ENCODE measurements around the gene CD207. TPM values are rescaled to one million over a fixed set of nuclear protein-coding genes. Genes with fewer than 3 reads are reported as not detected.
"Not testable (repeated sequence)": the region's sequence is repeated elsewhere in the genome, so short reads cannot be mapped to it uniquely, and the experiment has no call there.

Gene CD207
- total and polyA plus RNA-seq, 5 donors from 2014 or later, result not detected

GRCh38 chr2:70801607-70802263 lies 33.9 kb downstream of the CD207 start:
- Mint-ChIP-seq H3K36me3 (no peaks in the 10 kb centered on the region), H3K4me1 (no peaks in the 10 kb centered on the region), H3K27ac (no peak overlapping the region), H3K4me3 (no peak overlapping the region), H3K9me3 (peaks cover 0 to 4% (median 0%) of the 10 kb centered on the region in 7 donors), H3K27me3 (peaks cover 19% of the 10 kb centered on the region)
- DNase-seq (no peak), ATAC-seq (ENCODE audit: low read depth in 2 of 2) (no peak)
- H3K27ac ChIP-seq (ENCODE audit: insufficient read depth, low read length, poor library complexity, severe bottlenecking), result no peak overlapping the region
- H3K27me3 ChIP-seq (ENCODE audit: control insufficient read depth, insufficient read depth, low read length), result no peaks in the 10 kb centered on the region
- no peak overlapping the region for H3K4me3 ChIP-seq (ENCODE audit: low read depth, low read length)
- no peaks in the 10 kb centered on the region for H3K36me3 ChIP-seq (ENCODE audit: control insufficient read depth, insufficient read depth, low read length)
- no peaks in the 10 kb centered on the region for H3K4me1 ChIP-seq (ENCODE audit: control insufficient read depth, insufficient read depth, low read length, poor library complexity, severe bottlenecking)
- H3K9me3 ChIP-seq (ENCODE audit: control insufficient read depth in 2 of 2, low read length in 2 of 2), result no peaks in the 10 kb centered on the region

DNA sequence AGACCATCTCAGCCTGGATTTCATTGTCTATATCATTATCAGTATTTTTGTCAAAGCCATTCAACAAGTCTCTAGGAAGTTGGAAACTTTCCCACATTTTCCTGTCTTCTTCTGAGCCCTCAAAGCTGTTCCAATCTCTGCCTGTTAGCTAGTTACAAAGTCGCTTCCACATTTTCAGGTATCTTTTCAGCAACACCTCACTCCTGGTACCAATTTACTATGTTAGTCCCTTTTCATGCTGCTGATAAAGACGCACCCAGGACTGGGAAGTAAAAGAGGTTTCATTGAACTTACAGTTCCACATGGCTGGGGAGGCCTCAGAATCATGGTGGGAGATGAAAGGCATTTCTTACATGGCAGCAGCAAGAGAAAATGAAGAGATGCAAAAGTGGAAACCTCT lies 35.9 kb downstream of the CD207 start:
- Histone ChIP-seq H3K9me3 (ENCODE audit: control insufficient read depth in 2 of 2, low read length in 2 of 2) (no peaks in the 10 kb centered on the region), H3K27ac (ENCODE audit: insufficient read depth, low read length, poor library complexity, severe bottlenecking) (no peak overlapping the region), H3K36me3 (ENCODE audit: control insufficient read depth, insufficient read depth, low read length) (no peaks in the 10 kb centered on the region), H3K4me1 (ENCODE audit: control insufficient read depth, insufficient read depth, low read length, poor library complexity, severe bottlenecking) (no peaks in the 10 kb centered on the region), H3K27me3 (ENCODE audit: control insufficient read depth, insufficient read depth, low read length) (peaks cover 2% of the 10 kb centered on the region), H3K4me3 (ENCODE audit: low read depth, low read length) (no peak overlapping the region)
- Mint-ChIP-seq H3K4me3 (no peak overlapping the region), H3K9me3 (peaks cover 0 to 4% (median 0%) of the 10 kb centered on the region in 7 donors), H3K27me3 (peaks cover 23% of the 10 kb centered on the region), H3K36me3 (no peaks in the 10 kb centered on the region), H3K27ac (no peak overlapping the region), H3K4me1 (no peaks in the 10 kb centered on the region)
- ATAC-seq (ENCODE audit: low read depth in 2 of 2) (no peak), DNase-seq (no peak)

DNA sequence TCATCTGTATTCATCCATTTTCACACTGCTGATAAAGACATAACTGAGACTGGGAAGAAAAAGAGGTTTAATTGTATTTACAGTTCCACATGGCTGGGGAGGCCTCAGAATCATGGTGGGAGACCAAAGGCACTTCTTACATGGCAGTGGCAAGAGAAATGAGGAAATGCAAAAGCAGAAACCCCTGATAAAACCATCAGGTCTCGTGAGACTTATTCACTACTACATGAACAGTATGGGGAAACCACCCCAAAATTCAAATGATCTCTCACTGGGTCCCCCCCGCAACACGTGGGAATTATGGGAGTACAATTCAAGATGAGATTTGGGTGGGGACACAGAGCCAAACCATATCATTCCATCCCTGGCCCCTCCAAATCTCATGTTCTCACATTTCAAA lies 37.6 kb downstream of the CD207 start:
- peaks cover 29% of the 10 kb centered on the region for H3K27me3 Mint-ChIP-seq
- not testable (repeated sequence) for H3K4me1 Mint-ChIP-seq, H3K27ac Mint-ChIP-seq

GRCh38 chr2:70797506-70797905 lies 38.1 kb downstream of the CD207 start:
- Histone ChIP-seq H3K27ac (ENCODE audit: insufficient read depth, low read length, poor library complexity, severe bottlenecking) (no peak overlapping the region), H3K4me1 (ENCODE audit: control insufficient read depth, insufficient read depth, low read length, poor library complexity, severe bottlenecking) (no peaks in the 10 kb centered on the region), H3K36me3 (ENCODE audit: control insufficient read depth, insufficient read depth, low read length) (no peaks in the 10 kb centered on the region), H3K4me3 (ENCODE audit: low read depth, low read length) (no peak overlapping the region), H3K27me3 (ENCODE audit: control insufficient read depth, insufficient read depth, low read length) (peaks cover 11% of the 10 kb centered on the region), H3K9me3 (ENCODE audit: control insufficient read depth in 2 of 2, low read length in 2 of 2) (no peaks in the 10 kb centered on the region)
- Mint-ChIP-seq H3K27ac (no peak overlapping the region), H3K27me3 (peaks cover 33% of the 10 kb centered on the region), H3K36me3 (no peaks in the 10 kb centered on the region), H3K4me3 (no peak overlapping the region), H3K9me3 (peaks cover 0 to 4% (median 0%) of the 10 kb centered on the region in 7 donors), H3K4me1 (no peaks in the 10 kb centered on the region)
- ATAC-seq (ENCODE audit: low read depth in 2 of 2) (no peak), DNase-seq (no peak)

More for the DNA sequence above, 37.6 kb downstream of the CD207 start:
- not testable (repeated sequence) for H3K9me3 Mint-ChIP-seq; H3K36me3 ChIP-seq (ENCODE audit: control insufficient read depth, insufficient read depth, low read length); H3K27ac ChIP-seq (ENCODE audit: insufficient read depth, low read length, poor library complexity, severe bottlenecking); H3K36me3 Mint-ChIP-seq; H3K9me3 ChIP-seq (ENCODE audit: control insufficient read depth in 2 of 2, low read length in 2 of 2); H3K4me1 ChIP-seq (ENCODE audit: control insufficient read depth, insufficient read depth, low read length, poor library complexity, severe bottlenecking); H3K4me3 ChIP-seq (ENCODE audit: low read depth, low read length); H3K4me3 Mint-ChIP-seq; ATAC-seq (ENCODE audit: low read depth in 2 of 2); DNase-seq
- H3K27me3 ChIP-seq (ENCODE audit: control insufficient read depth, insufficient read depth, low read length), result peaks cover 11% of the 10 kb centered on the region

DNA sequence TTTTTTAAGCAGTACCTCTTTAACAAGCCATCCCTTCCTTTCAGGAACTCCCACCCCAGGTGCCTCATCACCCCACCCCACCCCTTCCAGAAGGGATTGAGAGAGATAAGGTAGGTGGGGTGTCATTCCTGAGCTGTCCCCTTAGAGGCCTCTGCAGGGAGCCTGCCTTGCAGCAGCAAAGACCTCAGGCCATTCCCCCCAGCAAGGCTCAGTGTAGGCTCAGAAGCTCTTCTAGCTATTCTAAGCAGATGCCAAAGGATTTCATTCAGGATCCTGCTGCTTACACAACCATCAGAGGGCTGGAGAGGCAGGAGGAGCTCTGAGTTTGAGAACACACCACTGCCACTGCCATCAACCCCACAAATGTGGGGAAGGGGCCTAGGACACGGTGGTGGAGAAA lies 39.4 kb downstream of the CD207 start:
- Mint-ChIP-seq H3K27me3 (peaks cover 41% of the 10 kb centered on the region), H3K27ac (no peak overlapping the region), H3K4me1 (peaks cover 0 to 5% (median 0%) of the 10 kb centered on the region in 4 donors), H3K9me3 (peaks cover 0 to 4% (median 0%) of the 10 kb centered on the region in 7 donors), H3K4me3 (no peak overlapping the region), H3K36me3 (no peaks in the 10 kb centered on the region)
- H3K27ac ChIP-seq (ENCODE audit: insufficient read depth, low read length, poor library complexity, severe bottlenecking), result no peak overlapping the region
- no peaks in the 10 kb centered on the region for H3K4me1 ChIP-seq (ENCODE audit: control insufficient read depth, insufficient read depth, low read length, poor library complexity, severe bottlenecking)
- no peak for DNase-seq
- ATAC-seq (ENCODE audit: low read depth in 2 of 2), result no peak
- H3K27me3 ChIP-seq (ENCODE audit: control insufficient read depth, insufficient read depth, low read length), result peaks cover 18% of the 10 kb centered on the region
- H3K9me3 ChIP-seq (ENCODE audit: control insufficient read depth in 2 of 2, low read length in 2 of 2), result no peaks in the 10 kb centered on the region
- no peaks in the 10 kb centered on the region for H3K36me3 ChIP-seq (ENCODE audit: control insufficient read depth, insufficient read depth, low read length)
- no peak overlapping the region for H3K4me3 ChIP-seq (ENCODE audit: low read depth, low read length)

DNA sequence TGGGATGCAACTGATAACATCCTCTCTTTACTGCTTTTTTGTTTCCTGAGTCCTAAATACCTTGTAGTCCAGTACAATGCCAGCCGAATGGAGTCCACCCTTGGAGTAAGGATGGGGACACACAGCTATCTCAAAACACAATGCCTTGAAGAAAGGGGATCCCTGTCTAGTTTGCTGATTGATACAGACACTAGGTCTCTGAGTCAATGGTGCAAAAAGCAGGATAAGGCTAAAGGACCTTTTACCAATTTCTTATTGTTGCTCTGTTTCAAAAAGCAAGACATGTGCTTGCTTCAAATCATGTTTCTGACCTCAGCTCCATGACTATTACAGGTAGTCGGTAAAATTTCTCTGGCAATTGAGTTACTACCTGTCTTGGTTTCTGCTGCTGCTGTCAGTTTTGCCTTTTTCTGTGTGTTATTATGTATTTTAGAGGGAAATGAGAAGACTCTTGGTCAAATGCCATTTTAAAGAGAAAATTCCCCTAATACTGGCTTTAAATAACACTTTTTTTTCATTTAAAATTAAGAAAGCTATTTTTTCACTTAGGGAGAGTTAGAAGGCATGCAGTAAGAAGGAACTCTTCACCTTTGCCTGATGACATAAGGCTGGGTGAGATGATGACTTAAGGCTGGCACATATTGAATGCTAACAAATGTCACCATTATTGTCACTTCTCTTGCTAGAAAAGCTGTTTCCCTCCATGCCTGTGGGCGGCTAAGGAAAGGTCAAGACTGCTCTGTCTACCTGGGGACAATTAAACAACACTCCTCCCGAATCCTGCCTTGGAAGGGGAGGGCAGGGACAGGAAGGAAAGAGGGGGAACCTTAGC lies 40.2 kb downstream of the CD207 start:
- Histone ChIP-seq H3K4me3 (ENCODE audit: low read depth, low read length) (no peak overlapping the region), H3K27ac (ENCODE audit: insufficient read depth, low read length, poor library complexity, severe bottlenecking) (no peak overlapping the region), H3K27me3 (ENCODE audit: control insufficient read depth, insufficient read depth, low read length) (peaks cover 20% of the 10 kb centered on the region), H3K36me3 (ENCODE audit: control insufficient read depth, insufficient read depth, low read length) (no peaks in the 10 kb centered on the region), H3K4me1 (ENCODE audit: control insufficient read depth, insufficient read depth, low read length, poor library complexity, severe bottlenecking) (peaks cover 1% of the 10 kb centered on the region), H3K9me3 (ENCODE audit: control insufficient read depth in 2 of 2, low read length in 2 of 2) (no peaks in the 10 kb centered on the region)
- DNase-seq, result no peak
- H3K27me3 Mint-ChIP-seq, result peaks cover 41% of the 10 kb centered on the region
- H3K27ac Mint-ChIP-seq, result no peak overlapping the region
- no peak for ATAC-seq (ENCODE audit: low read depth in 2 of 2)
- H3K9me3 Mint-ChIP-seq, result peaks cover 0 to 4% (median 0%) of the 10 kb centered on the region in 7 donors
- no peak overlapping the region for H3K4me3 Mint-ChIP-seq
- peaks cover 0 to 9% (median 3%) of the 10 kb centered on the region in 4 donors for H3K4me1 Mint-ChIP-seq
- H3K36me3 Mint-ChIP-seq, result no peaks in the 10 kb centered on the region

DNA sequence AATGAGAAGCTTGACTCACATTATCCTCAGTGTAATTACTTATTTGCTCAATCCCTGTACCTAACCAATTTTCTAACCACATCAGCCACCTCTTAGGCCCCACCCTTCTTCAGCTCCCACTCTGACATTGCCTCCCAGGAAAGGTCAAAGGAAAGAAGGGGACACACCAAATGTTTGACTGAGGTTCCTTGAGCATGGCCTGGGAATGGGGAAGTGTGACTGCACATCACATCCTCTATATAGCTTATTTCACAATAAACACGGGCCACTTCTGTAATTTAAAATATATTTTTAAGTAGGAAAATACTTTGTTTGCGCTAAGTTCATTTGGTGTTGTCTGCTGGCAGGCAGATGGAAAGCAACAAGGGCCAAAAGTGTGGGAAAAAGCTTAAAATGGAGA lies 42.2 kb downstream of the CD207 start:
- H3K27me3 ChIP-seq (ENCODE audit: control insufficient read depth, insufficient read depth, low read length), result peaks cover 29% of the 10 kb centered on the region
- no peak overlapping the region for H3K27ac ChIP-seq (ENCODE audit: insufficient read depth, low read length, poor library complexity, severe bottlenecking)
- H3K4me1 ChIP-seq (ENCODE audit: control insufficient read depth, insufficient read depth, low read length, poor library complexity, severe bottlenecking), result peaks cover 12% of the 10 kb centered on the region
- H3K4me3 Mint-ChIP-seq, result no peak overlapping the region
- H3K27ac Mint-ChIP-seq, result no peak overlapping the region
- no peak overlapping the region for H3K4me3 ChIP-seq (ENCODE audit: low read depth, low read length)
- peaks cover 0 to 3% (median 0%) of the 10 kb centered on the region in 7 donors for H3K9me3 Mint-ChIP-seq
- no peaks in the 10 kb centered on the region for H3K36me3 Mint-ChIP-seq
- H3K27me3 Mint-ChIP-seq, result peaks cover 53% of the 10 kb centered on the region
- H3K9me3 ChIP-seq (ENCODE audit: control insufficient read depth in 2 of 2, low read length in 2 of 2), result no peaks in the 10 kb centered on the region
- H3K4me1 Mint-ChIP-seq, result peaks cover 3 to 15% (median 6%) of the 10 kb centered on the region in 4 donors
- H3K36me3 ChIP-seq (ENCODE audit: control insufficient read depth, insufficient read depth, low read length), result no peaks in the 10 kb centered on the region
- DNase-seq (no peak), ATAC-seq (ENCODE audit: low read depth in 2 of 2) (no peak)

Data from CD4-positive, CD25-positive, alpha-beta regulatory T cell (primary cell).